MM.1S (cell line): ENCODE results near the gene TMEM106C.

ENCODE experiments used
- DNase-seq: peaks from one replicate; pipeline ENCODE4 v3.0.0-alpha.2; 2015
- H2AFZ ChIP-seq: fragments of 300-600 bp; sonication (generic); 2 replicates; pipeline ENCODE4 v1.6.0; 2016; ENCODE audit warnings: antibody characterized with exemption, low read length
- H3F3A ChIP-seq: fragments of 300-600 bp; sonication (generic); 2 replicates; pipeline ENCODE4 v1.6.1; 2016; ENCODE audit warnings: mild to moderate bottlenecking, antibody characterized with exemption, low read length, moderate library complexity, mixed read lengths; ENCODE audit not compliant: insufficient read depth
- H3K27ac ChIP-seq: fragments of 300-600 bp; sonication (generic); 2 replicates; pipeline ENCODE4 v1.5.1; 2016; ENCODE audit warnings: mild to moderate bottlenecking, low read length
- H3K27me3 ChIP-seq: fragments of 300-600 bp; sonication (generic); replicated peaks from 2 replicates; pipeline ENCODE4 v1.6.0; 2016; ENCODE audit warnings: low read length; ENCODE audit not compliant: insufficient read depth
- H3K36me3 ChIP-seq: fragments of 300-600 bp; sonication (generic); replicated peaks from 2 replicates; pipeline ENCODE4 v1.6.1; 2016; ENCODE audit warnings: mild to moderate bottlenecking, low read length, mixed read lengths; ENCODE audit not compliant: insufficient read depth
- H3K4me1 ChIP-seq: fragments of 300-600 bp; sonication (generic); 2 replicates; pipeline ENCODE4 v1.6.1; 2016; ENCODE audit warnings: low read length, mixed read lengths
- H3K4me2 ChIP-seq: fragments of 300-600 bp; sonication (generic); 2 replicates; pipeline ENCODE4 v1.6.0; 2016; ENCODE audit warnings: low read depth, low read length
- H3K4me3 ChIP-seq: fragments of 300-600 bp; sonication (generic); 2 replicates; pipeline ENCODE4 v1.5.1; 2016; ENCODE audit warnings: low read length, mixed read lengths
- H3K79me2 ChIP-seq: fragments of 300-600 bp; sonication (generic); 2 replicates; pipeline ENCODE4 v1.6.1; 2016; ENCODE audit warnings: mixed run types, low read length, mixed read lengths
- H3K9ac ChIP-seq: fragments of 300-600 bp; sonication (generic); 2 replicates; pipeline ENCODE4 v1.6.1; 2016; ENCODE audit warnings: low read length, mixed read lengths
- H3K9me2 ChIP-seq: fragments of 300-600 bp; sonication (generic); replicated peaks from 2 replicates; pipeline ENCODE4 v1.6.1; 2016; ENCODE audit warnings: mild to moderate bottlenecking, low read length, mixed read lengths; ENCODE audit not compliant: insufficient read depth
- H3K9me3 ChIP-seq: fragments of 300-600 bp; sonication (generic); replicated peaks from 2 replicates; pipeline ENCODE4 v1.6.1; 2016; ENCODE audit warnings: mild to moderate bottlenecking, low read length, mixed read lengths; ENCODE audit not compliant: insufficient read depth
- H4K20me1 ChIP-seq: fragments of 300-600 bp; sonication (generic); 2 replicates; pipeline ENCODE4 v1.6.1; 2016; ENCODE audit warnings: mild to moderate bottlenecking, low read length, moderate library complexity, mixed read lengths; ENCODE audit not compliant: insufficient read depth
- CTCF ChIP-seq: fragments of 300-600 bp; sonication (generic); IDR thresholded peaks from 2 replicates; pipeline ENCODE4 v1.5.1; 2016; ENCODE audit warnings: antibody characterized with exemption, low read length, mixed read lengths
- EZH2 ChIP-seq: fragments of 300-600 bp; sonication (generic); optimal IDR thresholded peaks from 2 replicates; pipeline ENCODE3; 2017; ENCODE audit warnings: low read depth, mild to moderate bottlenecking, antibody characterized with exemption, low read length, mixed read lengths
- EZH2phosphoT487 ChIP-seq: fragments of 300-600 bp; sonication (generic); IDR thresholded peaks from 2 replicates; pipeline ENCODE4 v1.6.1; 2018; ENCODE audit warnings: antibody characterized with exemption, low read length

Gene TMEM106C

GRCh38 chr12:47962198-47962597 lies 1.2 kb upstream of the TMEM106C start:
- Histone ChIP-seq H3K79me2 (peaks cover 32% of the 10 kb centered on the region), H4K20me1 (no peaks in the 10 kb centered on the region), H3K9me2 (no peaks in the 10 kb centered on the region), H3K4me3 (no peak overlapping the region), H3K27ac (no peak overlapping the region), H3K4me1 (peaks cover 8% of the 10 kb centered on the region), H3K36me3 (no peaks in the 10 kb centered on the region; the same call in 1 of the 2 replicates), H3F3A (no peaks in the 10 kb centered on the region), H2AFZ (no peak overlapping the region), H3K9ac (no peak overlapping the region), H3K27me3 (no peaks in the 10 kb centered on the region; the same call in 1 of the 2 replicates), H3K9me3 (no peaks in the 10 kb centered on the region), H3K4me2 (no peak overlapping the region)
- TF ChIP-seq CTCF: no peak
- no peak for TF ChIP-seq EZH2phosphoT487
- TF ChIP-seq EZH2: no peak
- DNase-seq: no peak

GRCh38 chr12:47964106-47964728 lies 821 bp downstream of the TMEM106C start:
- Histone ChIP-seq H3F3A (no peaks in the 10 kb centered on the region), H4K20me1 (no peaks in the 10 kb centered on the region), H3K9me3 (no peaks in the 10 kb centered on the region), H3K4me3 (peak overlapping the region; percentile 99), H3K36me3 (peaks cover 6% of the 10 kb centered on the region; the same call in 1 of the 2 replicates), H3K79me2 (peaks cover 32% of the 10 kb centered on the region), H3K4me1 (peaks cover 8% of the 10 kb centered on the region), H3K9me2 (no peaks in the 10 kb centered on the region), H3K27me3 (no peaks in the 10 kb centered on the region; the same call in 1 of the 2 replicates), H3K27ac (no peak overlapping the region), H2AFZ (peak overlapping the region; percentile 98), H3K4me2 (peak overlapping the region; percentile 87), H3K9ac (peak overlapping the region; percentile 86)
- no peak for TF ChIP-seq EZH2phosphoT487
- TF ChIP-seq CTCF: no peak
- no peak for TF ChIP-seq EZH2
- DNase-seq: peak; percentile 29

- Histone ChIP-seq H3K9ac (no peak overlapping the region), H2AFZ (no peak overlapping the region), H3K27ac (no peak overlapping the region), H4K20me1 (no peaks in the 10 kb centered on the region), H3K79me2 (peaks cover 32% of the 10 kb centered on the region), H3K9me3 (no peaks in the 10 kb centered on the region), H3K9me2 (no peaks in the 10 kb centered on the region), H3K4me2 (no peak overlapping the region), H3K4me1 (peaks cover 8% of the 10 kb centered on the region), H3K27me3 (no peaks in the 10 kb centered on the region; the same call in 1 of the 2 replicates), H3K4me3 (no peak overlapping the region), H3K36me3 (peaks cover 6% of the 10 kb centered on the region; the same call in 1 of the 2 replicates), H3F3A (no peaks in the 10 kb centered on the region)
- DNase-seq: no peak
- no peak for TF ChIP-seq CTCF
- TF ChIP-seq EZH2phosphoT487: no peak
- TF ChIP-seq EZH2: no peak
Observed at GRCh38 chr12:47965581-47965980, 2.2 kb downstream of the TMEM106C start.
